Renal cortex interstitium (tissue), 11 donors: ENCODE results near the gene CASKIN1. TPM values are rescaled to one million over a fixed set of nuclear protein-coding genes. Genes with fewer than 3 reads are reported as not detected.
"Not testable (repeated sequence)": the region's sequence is repeated elsewhere in the genome, so short reads cannot be mapped to it uniquely, and the experiment has no call there.

ENCODE experiments used
- DNase-seq, 11 donors: peaks; one replicate each; pipeline ENCODE4 v3.0.0-alpha.2; 2013; ENCODE audit warnings: low read depth in 9 of 11, low spot score in 4 of 11; ENCODE audit errors: extremely low read depth in 1 of 11
- polyA plus RNA-seq, 3 donors: library from polyadenylated mRNA; unstranded; fragments of 120-200 nt; gene quantifications; one replicate each; pipeline ENCODE4 v1.2.1, GENCODE V29; 2013; ENCODE audit not compliant: insufficient read length in 3 of 3

CASKIN1 gene
- polyA plus RNA-seq, 3 donors: 1.00 to 2.4 (median 1.9) TPM

- no peak for DNase-seq
These were observed 16.2 kb upstream of the CASKIN1 start for GRCh38 chr16:2212362-2213324.

DNA sequence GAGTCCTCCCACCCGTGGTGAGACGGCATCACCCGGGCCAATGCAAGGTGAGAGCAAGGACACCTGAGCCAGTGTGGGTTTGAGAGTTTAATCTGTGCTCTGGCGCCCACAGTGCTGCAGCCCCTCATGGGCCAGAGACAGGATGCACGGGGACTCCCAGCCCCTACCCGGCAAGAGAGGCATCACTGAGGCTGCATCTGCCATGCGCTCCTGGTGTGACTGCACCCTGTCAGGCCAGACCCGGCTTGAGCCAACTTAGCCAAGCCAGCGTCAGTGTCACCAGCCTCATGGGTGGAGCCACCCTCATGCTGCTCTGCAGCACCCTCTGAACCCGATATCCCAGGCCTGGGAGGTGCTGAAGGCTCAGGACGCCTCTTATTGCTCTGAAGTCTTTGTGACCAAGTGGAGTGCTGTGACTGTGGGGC is 15.5 kb upstream of the CASKIN1 start:
- DNase-seq: no peak

DNA sequence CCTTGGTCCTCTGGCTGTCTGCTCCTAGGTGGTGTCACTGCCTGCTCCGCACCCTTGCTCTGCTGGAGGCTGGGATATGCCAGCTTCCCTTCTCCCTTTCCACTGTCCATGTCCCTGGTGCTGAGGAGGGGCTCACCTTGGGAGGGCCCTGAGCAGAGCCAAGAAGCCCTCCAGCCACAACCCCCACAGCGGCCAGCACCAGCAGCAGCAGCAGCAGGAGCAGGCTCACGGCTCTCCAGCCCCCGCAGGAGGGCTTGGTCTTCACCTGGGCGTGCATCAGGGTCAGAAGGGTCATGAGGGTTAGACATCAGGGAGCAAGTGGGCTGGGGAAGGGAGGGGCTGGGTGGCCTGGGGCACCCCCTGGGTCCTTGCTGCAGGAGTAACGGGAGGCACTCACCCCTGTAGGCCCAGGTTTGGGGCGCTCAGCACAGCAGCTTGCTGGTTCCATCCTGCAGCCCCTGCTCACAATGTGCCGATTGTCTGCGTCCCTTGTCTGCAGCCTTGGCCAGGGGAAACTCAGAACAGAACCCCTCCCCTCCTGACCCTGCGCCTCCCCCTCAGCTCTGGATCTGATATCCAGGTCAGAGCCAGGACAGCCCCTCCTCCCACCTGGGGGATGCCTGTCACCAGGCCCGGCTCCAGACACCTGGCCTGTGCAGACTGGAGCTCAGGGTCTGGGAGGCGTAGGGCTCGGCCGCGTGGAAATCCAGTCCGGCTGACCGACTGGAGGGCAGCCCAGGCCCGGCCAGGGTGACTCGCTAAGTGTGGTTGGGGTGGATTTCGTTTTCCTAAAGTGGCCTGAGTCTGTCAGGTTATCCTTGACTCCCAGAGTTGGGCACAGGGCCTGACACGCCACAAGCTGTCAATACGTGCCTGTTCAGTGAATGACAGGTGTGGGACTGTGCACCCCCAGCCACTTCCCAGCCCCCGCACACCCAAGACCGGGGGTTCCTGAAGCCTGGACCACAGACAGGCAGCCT is 14.3 kb upstream of the CASKIN1 start, which contains the start of gene BRICD5:
BRICD5 (minus strand) TSS at position 478 of the 980 bp plus-strand sequence; CDS start at position 448, 30 bp downstream.
- DNase-seq: no peak

- no peak for DNase-seq
These were observed 13.6 kb upstream of the CASKIN1 start for GRCh38 chr16:2210009-2210332.

DNA sequence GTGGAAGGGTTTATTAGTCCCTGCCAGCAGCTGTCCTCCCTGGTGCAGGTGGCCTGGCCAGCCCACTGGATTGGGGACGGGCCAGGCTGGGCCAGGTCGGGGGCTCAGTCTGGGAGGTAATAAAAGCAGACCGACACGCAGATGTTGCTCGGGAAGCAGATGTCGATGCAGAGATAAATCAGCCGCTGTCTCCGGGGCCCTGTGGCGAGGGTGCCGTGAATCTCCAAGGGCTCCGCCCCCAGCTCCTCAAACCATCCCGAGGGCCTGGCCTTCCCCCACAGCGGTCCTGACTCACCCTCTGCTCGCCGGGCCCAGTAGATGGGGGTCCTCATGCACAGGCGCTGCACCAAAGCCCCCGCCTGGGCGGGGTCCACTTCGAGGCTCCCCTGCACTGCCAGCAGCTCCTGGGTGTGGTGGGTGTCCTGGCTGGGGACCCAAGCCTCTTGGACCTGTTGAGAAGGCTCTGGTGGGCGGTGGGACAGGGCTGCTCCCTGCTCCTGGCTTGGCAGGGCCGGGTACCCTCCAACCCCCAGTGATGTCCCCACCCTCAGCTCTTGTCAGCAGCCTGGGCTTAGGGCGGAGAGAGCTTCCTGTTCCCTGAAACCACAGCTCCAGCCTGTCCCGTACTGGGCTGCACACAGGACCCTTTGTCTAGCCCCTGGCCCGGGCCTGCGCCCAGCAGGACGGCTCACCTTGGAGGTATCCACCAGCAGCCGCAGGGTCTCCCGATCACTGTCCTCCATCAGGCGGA is 13.0 kb upstream of the CASKIN1 start:
- DNase-seq: no peak

DNA sequence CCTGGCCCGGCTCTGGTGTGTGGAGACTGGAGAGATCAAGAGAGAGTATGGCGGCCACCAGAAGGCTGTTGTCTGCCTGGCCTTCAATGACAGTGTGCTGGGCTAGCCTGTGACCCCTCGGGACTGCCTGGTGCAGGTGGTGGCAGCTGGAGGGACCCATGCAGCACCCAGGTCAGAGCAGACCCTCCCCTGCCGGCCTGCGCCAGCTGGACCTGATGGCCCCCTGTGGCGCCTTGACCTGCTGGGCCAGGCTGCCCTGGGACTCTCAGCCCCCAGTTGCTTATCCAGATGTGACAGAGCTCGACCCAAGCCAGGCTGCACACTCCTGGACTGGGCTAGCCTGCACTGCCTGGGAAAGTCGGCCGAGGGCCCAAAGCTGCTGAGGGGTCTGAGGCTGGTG is 12.4 kb upstream of the CASKIN1 start:
- no peak for DNase-seq

- no peak for DNase-seq
These were observed 11.9 kb upstream of the CASKIN1 start for GRCh38 chr16:2208308-2208707.

DNA sequence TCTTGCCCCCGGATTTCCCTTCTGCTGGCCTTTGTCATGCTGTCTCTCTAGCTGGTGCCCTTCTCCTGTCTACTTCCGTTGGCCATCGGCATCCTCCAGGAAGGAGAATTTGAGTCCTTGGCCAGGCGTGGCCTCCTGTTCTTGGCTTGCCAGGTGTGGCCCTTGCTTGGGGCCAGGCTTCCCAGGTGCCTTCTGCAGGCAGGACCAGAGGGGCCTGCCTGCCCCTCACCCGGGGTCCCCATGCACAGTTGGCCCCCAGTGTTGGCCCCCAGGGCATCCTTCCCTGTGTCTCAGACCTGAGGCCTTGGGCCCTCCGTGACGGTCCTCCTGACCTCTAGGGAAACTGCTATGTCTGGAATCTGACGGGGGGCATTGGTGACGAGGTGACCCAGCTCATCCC is 11.5 kb upstream of the CASKIN1 start:
- no peak for DNase-seq

- DNase-seq: no peak
These were observed 10.5 kb upstream of the CASKIN1 start for GRCh38 chr16:2206780-2207433.

GRCh38 chr16:2206420-2206779 is 10.0 kb upstream of the CASKIN1 start:
- no peak for DNase-seq

DNA sequence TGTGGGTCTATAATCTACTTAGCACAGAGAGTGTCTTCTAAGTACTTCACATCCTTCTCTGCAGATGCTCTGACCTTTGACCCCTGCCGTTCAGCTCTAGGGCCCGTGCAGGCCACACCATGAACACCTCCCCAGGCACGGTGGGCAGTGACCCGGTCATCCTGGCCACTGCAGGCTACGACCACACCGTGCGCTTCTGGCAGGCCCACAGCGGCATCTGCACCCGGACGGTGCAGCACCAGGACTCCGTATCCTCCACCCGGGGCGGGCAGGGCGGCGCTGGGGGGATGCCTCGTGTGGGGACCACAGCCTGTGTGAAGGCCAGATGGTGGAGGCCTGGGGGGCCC is 9.5 kb upstream of the CASKIN1 start:
- no peak for DNase-seq

- DNase-seq: peak in 10 of 11 donors; percentile 66 to 85 (median 80)
These were observed 8.9 kb upstream of the CASKIN1 start, which contains the start of gene MLST8 for GRCh38 chr16:2205104-2205966. Gene MLST8 (plus strand): TSS chr16:2205454. CDS start chr16:2206086, 632 bp downstream.

- no peak for DNase-seq
These were observed 8.2 kb upstream of the CASKIN1 start for GRCh38 chr16:2204416-2205103.

- not testable (repeated sequence) for DNase-seq
These were observed 6.8 kb upstream of the CASKIN1 start for GRCh38 chr16:2203119-2203688.

GRCh38 chr16:2200313-2200712 is 3.9 kb upstream of the CASKIN1 start:
- DNase-seq: no peak

GRCh38 chr16:2199621-2200139 is 3.3 kb upstream of the CASKIN1 start:
- no peak for DNase-seq

DNA sequence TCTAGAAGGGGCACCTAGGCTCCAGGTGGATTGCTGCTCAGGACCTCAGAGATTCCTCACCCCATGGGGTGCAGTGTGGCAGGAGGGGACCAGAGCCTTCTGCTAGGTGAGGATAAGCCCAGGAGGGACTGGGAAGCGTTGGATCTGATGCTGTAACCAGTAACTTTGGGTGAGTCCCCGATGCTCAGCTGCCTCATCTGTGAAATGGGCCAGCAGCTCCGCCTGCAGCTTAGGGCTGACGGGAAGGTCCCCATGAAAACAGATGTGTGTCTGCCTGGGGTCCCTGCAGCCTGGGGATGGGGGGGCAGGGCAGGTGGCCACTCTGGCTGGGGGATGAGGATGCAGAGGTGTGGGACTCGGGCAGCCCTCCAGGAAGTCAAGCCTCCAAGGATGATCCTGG is 2.7 kb upstream of the CASKIN1 start:
- DNase-seq: no peak
